Stimulated activated CD4-positive, alpha-beta T cell treated with anti-CD3 and anti-CD28 coated beads, Interleukin-4, amount 100 ng/mL, for 24 hours (primary cell): ENCODE measurements around the gene CUX1.
"Not testable (repeated sequence)": the region's sequence is repeated elsewhere in the genome, so short reads cannot be mapped to it uniquely, and the experiment has no call there.

Experiments
- DNase-seq: peaks from one replicate; pipeline ENCODE4 v3.0.0-alpha.2; 2020

CUX1 gene

GRCh38 chr7:102165136-102165535 lies 347.7 kb downstream of the CUX1 start:
- DNase-seq = no peak

DNA sequence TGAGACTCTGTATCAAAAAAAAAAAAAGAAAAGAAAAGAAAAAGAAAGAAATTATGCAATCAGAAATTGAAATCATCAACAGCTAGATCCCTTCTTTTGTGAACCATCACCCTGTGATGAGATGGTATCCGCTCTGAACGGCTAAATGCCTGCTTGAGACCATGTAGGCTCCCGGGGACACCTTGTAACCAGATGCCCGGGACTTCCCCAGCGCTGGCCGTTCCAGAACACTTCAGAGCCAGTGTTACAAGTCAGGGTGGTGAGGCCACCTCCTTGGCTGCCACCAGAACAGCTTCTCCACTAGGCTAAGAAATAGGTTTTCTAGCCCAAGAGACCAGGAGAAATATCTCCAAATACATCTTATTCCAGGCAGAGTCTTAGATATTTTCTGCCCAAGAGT lies 349.8 kb downstream of the CUX1 start:
- DNase-seq = no peak

DNA sequence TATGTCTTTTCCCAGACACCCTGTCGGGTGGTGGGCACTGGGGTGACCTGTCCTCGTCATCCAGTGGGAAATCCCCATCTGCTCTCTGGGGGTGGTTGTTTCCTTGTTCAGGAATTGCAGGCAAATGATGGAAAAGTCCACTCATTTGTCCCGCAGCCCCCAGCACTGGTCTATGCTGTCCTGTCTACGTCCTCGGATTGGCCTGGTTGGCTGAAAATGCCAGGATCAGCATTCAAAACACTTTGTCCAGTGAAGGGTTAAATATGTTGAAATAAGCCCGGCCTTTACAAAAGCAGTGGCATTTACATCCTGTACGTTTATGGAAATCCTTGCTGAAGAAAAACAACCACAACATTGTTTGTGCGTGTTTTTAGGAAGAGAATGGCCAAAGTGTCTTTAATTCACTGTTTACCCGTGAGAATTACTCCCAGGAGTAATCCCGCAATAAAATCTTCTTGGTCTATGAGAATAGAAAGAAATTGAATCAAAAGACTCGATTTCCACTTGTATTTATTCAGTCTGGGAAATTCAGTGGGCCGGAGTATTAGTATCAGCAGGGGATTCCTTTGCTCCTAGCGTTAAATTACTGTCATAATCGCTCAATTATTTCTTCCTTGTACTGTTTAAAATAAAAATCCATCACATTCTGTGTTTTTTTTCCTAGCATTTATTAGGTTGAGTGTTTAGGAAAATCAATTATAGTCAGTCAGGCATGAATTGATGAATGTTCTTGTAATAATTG lies 352.4 kb downstream of the CUX1 start:
- DNase-seq = no peak

DNA sequence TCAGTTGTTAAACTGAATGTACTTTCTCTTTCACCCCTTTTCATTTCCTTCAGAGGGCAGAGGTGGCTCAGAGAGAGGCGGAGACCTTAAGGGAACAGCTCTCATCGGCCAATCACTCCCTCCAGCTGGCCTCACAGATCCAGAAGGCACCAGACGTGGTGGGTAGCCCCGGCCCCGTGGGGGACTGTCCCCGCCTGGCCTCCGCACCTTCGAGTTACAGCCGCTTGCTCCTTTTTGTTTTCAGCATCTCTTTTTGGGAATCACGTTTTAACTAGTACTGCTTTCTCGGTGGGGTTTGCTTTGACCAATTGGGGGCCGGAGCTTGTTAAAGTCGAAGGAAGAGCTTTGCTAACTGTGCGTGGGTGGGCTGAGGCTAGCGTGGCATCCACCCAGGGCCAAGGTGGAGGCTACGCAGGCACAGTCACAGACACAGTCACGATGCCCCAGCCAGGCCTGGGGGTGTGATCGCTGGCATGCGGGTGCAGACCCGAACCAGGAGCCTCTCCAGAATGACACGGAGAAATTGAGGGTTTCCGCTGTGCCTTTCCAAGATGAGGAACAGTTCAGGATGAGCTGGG lies 353.1 kb downstream of the CUX1 start:
- DNase-seq = no peak

- DNase-seq = no peak
Observed at GRCh38 chr7:102173669-102174068, 356.2 kb downstream of the CUX1 start.

GRCh38 chr7:102175423-102176170 lies 358.2 kb downstream of the CUX1 start:
- no peak for DNase-seq

DNA sequence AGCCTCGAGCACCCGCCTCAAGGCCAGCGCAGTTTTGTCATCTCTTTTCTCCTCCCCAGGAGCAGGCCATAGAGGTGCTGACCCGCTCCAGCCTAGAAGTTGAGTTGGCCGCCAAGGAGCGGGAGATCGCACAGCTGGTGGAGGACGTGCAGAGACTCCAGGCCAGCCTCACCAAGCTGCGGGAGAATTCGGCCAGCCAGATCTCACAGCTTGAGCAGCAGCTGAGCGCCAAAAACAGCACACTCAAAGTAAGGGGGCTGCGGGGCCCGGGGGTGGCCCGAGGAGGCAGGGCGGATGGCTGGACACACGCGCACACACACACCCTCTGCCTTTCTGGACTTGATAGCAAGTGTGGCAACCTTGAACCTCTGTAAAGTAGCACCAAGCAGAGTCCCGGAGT lies 361.0 kb downstream of the CUX1 start:
- no peak for DNase-seq

GRCh38 chr7:102180727-102181126 lies 363.3 kb downstream of the CUX1 start:
- no peak for DNase-seq

GRCh38 chr7:102181517-102181916 lies 364.1 kb downstream of the CUX1 start:
- DNase-seq = no peak

DNA sequence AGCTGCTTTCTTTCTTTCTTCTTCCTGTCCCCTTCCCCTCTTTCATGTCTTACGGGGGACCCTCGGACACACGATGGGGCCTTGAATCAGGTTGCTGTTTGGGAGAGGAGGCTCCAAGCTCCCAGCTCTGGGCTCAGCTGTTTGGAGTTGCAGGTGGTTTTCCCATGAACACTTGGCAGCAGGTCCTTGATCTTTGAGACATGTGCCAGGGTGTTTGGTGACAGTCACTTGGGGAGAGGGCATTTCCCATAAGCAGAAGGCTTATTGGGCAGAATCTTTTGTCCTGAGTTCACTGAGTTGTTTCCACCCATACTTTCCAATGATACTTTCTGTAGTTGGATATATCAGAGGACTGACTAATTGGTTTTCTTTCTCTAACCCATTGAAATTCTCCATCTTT lies 364.6 kb downstream of the CUX1 start:
- DNase-seq = no peak

- DNase-seq = not testable (repeated sequence)
Observed at GRCh38 chr7:102183848-102184247, 366.4 kb downstream of the CUX1 start.

DNA sequence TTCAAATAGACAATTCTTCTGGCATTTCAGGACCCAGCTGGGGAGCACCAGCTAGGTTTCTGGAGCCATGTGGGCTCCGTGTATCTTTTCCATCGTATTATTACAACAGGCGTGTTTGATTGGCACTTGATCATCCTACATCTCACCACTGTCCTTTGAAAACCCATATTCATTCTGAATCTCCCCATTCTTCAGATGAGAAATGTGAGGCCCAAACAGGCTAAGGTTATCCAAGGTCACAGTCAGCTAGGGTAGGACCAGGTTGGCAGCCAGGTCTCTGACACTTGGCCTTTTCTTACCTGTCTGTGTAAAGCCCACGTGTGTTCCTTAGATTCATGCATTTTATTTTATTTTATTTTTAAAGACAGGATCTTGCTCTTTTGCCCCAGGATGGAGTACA lies 366.9 kb downstream of the CUX1 start:
- DNase-seq = no peak

DNA sequence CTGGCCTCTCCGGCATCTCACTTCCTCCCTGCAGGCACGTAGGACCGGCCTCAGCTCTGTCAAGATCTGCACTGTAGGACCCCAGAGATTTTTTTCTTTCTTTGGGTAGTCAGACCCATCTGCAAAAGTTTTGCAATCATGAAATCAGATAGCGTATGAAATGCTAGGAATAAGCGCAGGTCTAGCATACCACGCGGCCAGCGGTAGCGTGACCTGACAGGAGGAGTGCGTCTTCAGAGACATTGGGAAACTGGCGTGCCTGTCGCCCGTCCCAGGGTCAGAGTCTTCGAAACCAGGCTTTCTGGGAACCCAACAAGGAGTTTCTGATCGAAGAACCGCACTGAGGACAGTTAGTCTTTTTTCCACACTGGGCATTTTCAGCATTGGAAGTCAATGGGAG lies 368.4 kb downstream of the CUX1 start:
- no peak for DNase-seq

GRCh38 chr7:102186306-102186705 lies 368.9 kb downstream of the CUX1 start:
- no peak for DNase-seq

- no peak for DNase-seq
Observed at GRCh38 chr7:102188746-102189145, 371.3 kb downstream of the CUX1 start.

DNA sequence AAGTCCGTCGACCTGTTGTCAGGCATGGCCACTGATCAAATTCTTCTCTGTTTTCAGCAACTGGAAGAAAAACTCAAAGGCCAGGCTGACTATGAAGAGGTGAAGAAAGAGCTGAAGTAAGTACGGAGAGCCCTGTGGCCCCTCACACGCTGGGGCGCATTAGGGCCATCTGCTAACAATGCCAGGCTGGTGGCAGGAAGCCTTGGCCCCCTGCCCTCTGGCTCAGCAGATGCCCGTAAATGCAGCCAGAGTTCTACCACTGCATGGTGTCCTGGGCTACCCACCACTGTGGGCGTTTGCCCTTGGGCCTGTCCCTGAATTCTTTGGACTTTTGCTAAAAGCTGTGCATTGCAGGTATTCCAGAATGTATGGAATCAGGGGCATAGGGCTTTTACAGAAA lies 372.3 kb downstream of the CUX1 start:
- DNase-seq = no peak

DNA sequence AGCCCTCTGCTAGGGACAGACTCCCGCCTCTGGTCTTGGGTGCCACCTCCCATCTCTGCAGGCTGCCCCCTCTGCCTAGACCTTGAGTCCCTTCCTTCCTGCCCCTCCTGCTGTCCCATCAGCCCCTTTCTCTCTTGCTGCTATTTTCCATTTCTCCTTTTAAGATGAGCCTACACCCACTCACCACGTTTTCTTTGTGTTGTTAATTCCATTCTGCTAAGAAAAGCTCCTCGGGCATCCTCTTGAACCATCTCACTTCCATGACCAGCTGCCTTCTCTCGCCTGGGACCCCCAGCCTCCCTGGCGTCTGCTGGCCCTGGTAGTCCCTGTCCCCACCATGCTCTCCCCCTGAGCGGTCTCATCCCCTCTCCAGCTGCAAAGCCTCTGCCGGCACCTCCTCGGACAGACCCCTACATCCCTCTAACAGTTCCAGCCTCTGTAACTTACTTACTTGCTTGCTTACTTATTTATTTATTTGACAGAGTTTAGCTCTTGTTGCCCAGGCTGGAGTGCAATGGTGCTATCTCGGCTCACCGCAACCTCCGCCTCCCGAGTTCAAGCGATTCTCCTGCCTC lies 373.4 kb downstream of the CUX1 start:
- no peak for DNase-seq

DNA sequence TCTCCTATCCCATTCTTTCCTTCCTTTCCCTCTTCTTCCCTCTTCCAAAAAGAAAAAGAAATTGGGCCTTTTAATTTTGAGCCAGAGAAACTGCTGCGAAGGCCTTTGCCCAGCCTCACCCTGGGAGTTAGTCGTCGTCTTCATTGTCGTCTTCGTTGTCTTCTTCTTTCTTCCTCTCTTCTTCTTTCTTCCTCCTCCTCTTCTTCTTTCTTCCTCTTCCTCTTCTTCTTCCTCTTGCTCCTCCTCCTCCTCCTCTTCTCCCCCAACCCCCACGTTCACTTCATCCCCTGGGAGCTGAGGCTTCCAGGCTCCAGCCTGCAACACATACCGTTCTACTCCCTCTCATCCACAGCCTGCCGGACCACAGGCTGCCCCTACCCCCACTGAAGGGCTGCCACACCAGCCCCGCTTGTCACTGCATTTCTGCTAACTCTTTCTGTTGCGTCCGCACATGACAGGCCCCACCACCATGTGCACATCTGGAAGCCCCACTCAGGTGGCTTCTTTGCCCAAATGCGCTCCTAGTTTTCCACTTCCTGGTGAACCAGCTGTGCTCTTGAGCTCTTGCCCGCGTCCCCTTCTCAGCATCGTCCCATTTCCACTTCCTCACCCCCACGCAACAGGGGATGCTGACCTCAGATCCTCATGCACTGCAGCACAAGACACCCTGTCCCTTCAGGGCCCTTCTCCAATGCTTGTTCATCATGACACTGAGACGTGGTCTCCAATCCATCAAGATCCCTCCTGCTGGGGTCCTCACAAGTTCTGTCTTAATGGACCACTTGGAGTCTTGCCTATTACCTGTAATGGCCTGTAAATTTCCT lies 374.3 kb downstream of the CUX1 start:
- DNase-seq = no peak

DNA sequence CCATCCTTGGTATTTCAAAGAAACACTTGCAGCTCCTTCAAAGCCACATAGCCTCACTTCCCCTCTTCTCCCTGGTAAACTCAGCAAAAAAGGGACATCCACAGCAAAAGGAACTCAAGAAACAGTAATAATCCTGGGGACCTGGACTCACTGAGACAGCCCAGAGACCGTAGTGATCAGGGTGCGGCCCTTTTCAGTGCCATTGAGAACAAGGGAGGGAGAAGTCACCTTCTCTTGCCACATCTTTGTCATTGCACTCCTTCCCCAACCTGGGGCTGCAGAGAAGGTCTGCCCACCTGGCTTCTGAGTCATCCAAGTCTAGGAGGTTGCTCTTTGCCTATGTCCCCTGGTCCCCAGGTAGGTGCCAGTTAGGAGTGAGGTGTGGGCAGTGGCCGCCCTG lies 375.4 kb downstream of the CUX1 start:
- no peak for DNase-seq

GRCh38 chr7:102193806-102194205 lies 376.4 kb downstream of the CUX1 start:
- no peak for DNase-seq

DNA sequence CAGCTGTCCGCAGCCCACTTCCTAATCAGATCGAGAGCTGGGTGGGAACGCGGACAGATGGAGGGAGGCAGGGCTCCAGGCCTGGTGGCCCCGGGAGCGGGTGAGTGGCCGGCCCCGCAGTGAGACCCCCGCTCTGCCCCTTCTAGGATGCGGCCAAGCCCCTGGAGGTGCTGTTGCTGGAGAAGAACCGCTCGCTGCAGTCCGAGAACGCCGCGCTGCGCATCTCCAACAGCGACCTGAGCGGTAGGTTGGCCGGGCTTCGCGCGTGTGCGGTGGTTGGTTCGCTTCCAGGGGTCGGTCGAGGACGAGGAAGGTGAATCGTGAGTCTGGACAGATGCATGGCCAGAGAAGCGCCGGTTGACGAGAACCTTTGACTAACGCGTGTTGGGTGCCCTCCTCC lies 377.9 kb downstream of the CUX1 start:
- no peak for DNase-seq

- DNase-seq = no peak
Observed at GRCh38 chr7:102196028-102196427, 378.6 kb downstream of the CUX1 start.

DNA sequence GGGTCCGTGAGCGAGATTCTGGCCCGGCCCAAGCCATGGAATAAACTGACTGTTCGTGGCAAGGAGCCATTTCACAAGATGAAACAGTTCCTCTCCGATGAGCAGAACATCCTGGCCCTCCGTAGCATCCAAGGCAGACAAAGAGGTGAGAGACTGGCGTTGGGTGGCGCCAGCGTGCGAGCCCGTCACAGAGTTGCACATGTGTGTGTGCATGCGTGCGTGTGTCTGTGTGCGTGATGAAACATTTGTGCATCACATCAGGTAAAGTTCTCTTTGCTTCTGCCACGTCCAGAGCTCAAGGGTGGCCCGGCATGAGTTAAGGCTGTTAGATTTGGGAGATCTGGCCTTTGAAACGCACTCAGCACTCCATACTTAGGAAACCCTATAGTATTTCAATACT lies 379.7 kb downstream of the CUX1 start:
- no peak for DNase-seq
